Parathyroid adenoma (tissue), 2 donors: ENCODE results near the gene CD247.

Source experiments
- H2AFZ ChIP-seq: fragments of 300-600 bp; sonication (generic); one replicate; pipeline ENCODE4 v1.7.0; 2017; ENCODE audit warnings: antibody characterized with exemption, mild to moderate bottlenecking
- H3K27ac ChIP-seq: fragments of 300-600 bp; sonication (generic); one replicate; pipeline ENCODE4 v1.7.0; 2017
- H3K27me3 ChIP-seq: fragments of 300-600 bp; sonication (generic); one replicate; pipeline ENCODE4 v1.7.0; 2017; ENCODE audit warnings: low read length; ENCODE audit not compliant: control insufficient read depth, insufficient read depth
- H3K36me3 ChIP-seq: fragments of 300-600 bp; sonication (generic); one replicate; pipeline ENCODE4 v1.7.0; 2017; ENCODE audit warnings: low read length; ENCODE audit not compliant: control insufficient read depth, insufficient read depth
- H3K4me1 ChIP-seq: fragments of 300-600 bp; sonication (generic); one replicate; pipeline ENCODE4 v1.7.0; 2017; ENCODE audit warnings: control low read depth
- H3K4me2 ChIP-seq: fragments of 300-600 bp; sonication (generic); one replicate; pipeline ENCODE4 v1.7.0; 2017; ENCODE audit warnings: low read length
- H3K4me3 ChIP-seq: fragments of 300-600 bp; sonication (generic); one replicate; pipeline ENCODE4 v1.7.0; 2017; ENCODE audit warnings: low read depth, low read length
- H3K79me2 ChIP-seq: fragments of 300-600 bp; sonication (generic); one replicate; pipeline ENCODE4 v1.7.0; 2017; ENCODE audit warnings: control low read depth
- H3K9ac ChIP-seq: fragments of 300-600 bp; sonication (generic); one replicate; pipeline ENCODE4 v1.7.0; 2017; ENCODE audit warnings: mild to moderate bottlenecking
- H3K9me3 ChIP-seq: fragments of 300-600 bp; sonication (generic); one replicate; pipeline ENCODE4 v1.7.0; 2017; ENCODE audit warnings: low read length; ENCODE audit not compliant: control insufficient read depth
- CTCF ChIP-seq: fragments of 300-600 bp; sonication (generic); IDR thresholded peaks from one replicate; pipeline ENCODE4 v1.7.0; 2017; ENCODE audit warnings: antibody characterized with exemption, mild to moderate bottlenecking
- donor health status: primary hyperparathyroidism.

Gene CD247

GRCh38 chr1:167500283-167500860 lies 18.0 kb downstream of the CD247 start:
- Histone ChIP-seq H3K27me3 (no peaks in the 10 kb centered on the region), H3K9me3 (no peaks in the 10 kb centered on the region), H3K4me2 (no peak overlapping the region), H3K4me3 (no peak overlapping the region), H3K4me1 (peaks cover 4% of the 10 kb centered on the region), H2AFZ (no peak overlapping the region), H3K9ac (no peak overlapping the region), H3K36me3 (no peaks in the 10 kb centered on the region), H3K27ac (no peak overlapping the region), H3K79me2 (no peaks in the 10 kb centered on the region)
- no peak for TF ChIP-seq CTCF

GRCh38 chr1:167499664-167500101 lies 18.6 kb downstream of the CD247 start:
- TF ChIP-seq CTCF, result no peak
- Histone ChIP-seq H3K27me3 (no peaks in the 10 kb centered on the region), H2AFZ (no peak overlapping the region), H3K9ac (no peak overlapping the region), H3K27ac (no peak overlapping the region), H3K4me2 (no peak overlapping the region), H3K4me3 (no peak overlapping the region), H3K79me2 (no peaks in the 10 kb centered on the region), H3K4me1 (peaks cover 4% of the 10 kb centered on the region), H3K36me3 (no peaks in the 10 kb centered on the region), H3K9me3 (no peaks in the 10 kb centered on the region)

- no peak overlapping the region for H3K4me3 ChIP-seq
- no peak overlapping the region for H2AFZ ChIP-seq
- no peak for TF ChIP-seq CTCF
- no peaks in the 10 kb centered on the region for H3K9me3 ChIP-seq
- H3K79me2 ChIP-seq, result no peaks in the 10 kb centered on the region
- H3K9ac ChIP-seq, result no peak overlapping the region
- H3K27me3 ChIP-seq, result no peaks in the 10 kb centered on the region
- no peaks in the 10 kb centered on the region for H3K36me3 ChIP-seq
- H3K4me1 ChIP-seq, result peaks cover 4% of the 10 kb centered on the region
- no peak overlapping the region for H3K27ac ChIP-seq
- H3K4me2 ChIP-seq, result no peak overlapping the region
Observed at GRCh38 chr1:167499106-167499505, 19.2 kb downstream of the CD247 start.

GRCh38 chr1:167496797-167497619 lies 21.3 kb downstream of the CD247 start:
- Histone ChIP-seq H3K9me3 (no peaks in the 10 kb centered on the region), H3K9ac (no peak overlapping the region), H3K27me3 (no peaks in the 10 kb centered on the region), H3K36me3 (no peaks in the 10 kb centered on the region), H3K4me2 (no peak overlapping the region), H3K4me3 (no peak overlapping the region), H2AFZ (no peak overlapping the region), H3K4me1 (peaks cover 4% of the 10 kb centered on the region), H3K79me2 (no peaks in the 10 kb centered on the region), H3K27ac (no peak overlapping the region)
- no peak for TF ChIP-seq CTCF
